GM12892 (cell line): ENCODE measurements around the gene B9D1.

ENCODE experiments used
- POLR2A ChIP-seq: IDR thresholded peaks from 2 replicates; pipeline ENCODE4 v1.6.1; 2011; ENCODE audit warnings: low read depth, low read length, control low read depth
- POLR2AphosphoS5 ChIP-seq: IDR thresholded peaks from 2 replicates; pipeline ENCODE4 v1.6.1; 2011; ENCODE audit warnings: low read depth, low read length, control low read depth
- TAF1 ChIP-seq: IDR thresholded peaks from 2 replicates; pipeline ENCODE4 v1.6.1; 2011; ENCODE audit warnings: low read depth, mild to moderate bottlenecking, control low read depth, low read length, borderline replicate concordance

GRCh38 chr17:19327031-19327783, 35.3 kb downstream of the B9D1 start:
- TF ChIP-seq POLR2A (no peak), POLR2AphosphoS5 (no peak), TAF1 (no peak)
